ENCODE results near the gene TMEM273. TPM values are rescaled to one million over a fixed set of nuclear protein-coding genes. Genes with fewer than 3 reads are reported as not detected.
"Not testable (repeated sequence)": the region's sequence is repeated elsewhere in the genome, so short reads cannot be mapped to it uniquely, and the experiment has no call there.

TMEM273 gene
- total RNA-seq, 1 donor from 2014 or later: not detected

DNA sequence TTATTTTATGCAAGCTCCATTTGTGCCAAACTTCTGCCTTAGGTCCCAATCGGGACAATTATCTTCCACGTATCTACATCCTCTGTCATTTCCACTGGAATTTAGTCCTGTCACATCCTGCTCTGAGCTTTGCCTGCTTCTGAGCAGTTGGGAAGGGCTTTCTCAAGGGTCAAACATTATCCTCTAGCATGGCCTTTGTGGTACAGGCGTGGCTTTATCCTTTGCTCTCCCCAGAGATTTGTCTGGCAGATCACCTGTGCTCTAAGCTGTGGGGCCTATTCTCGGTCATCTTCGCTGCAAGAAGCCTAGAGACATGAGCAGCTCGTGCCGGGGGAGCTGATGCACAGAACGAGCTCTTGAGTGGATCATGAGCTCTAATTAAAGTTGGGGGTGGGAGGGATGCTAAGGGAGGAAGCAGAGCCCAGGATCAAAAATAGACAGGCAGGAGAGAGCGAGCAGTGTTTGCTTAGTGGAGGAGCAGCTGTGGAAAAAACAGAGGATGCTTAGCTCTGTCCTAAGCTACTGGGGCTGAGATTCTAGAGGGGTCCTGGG, 19.8 kb upstream of the TMEM273 start:
- no peak for DNase-seq (ENCODE audit: low read depth)
- no peak overlapping the region for H3K4me3 ChIP-seq (ENCODE audit: low read depth, low read length)
- TF ChIP-seq, protein P1, sequence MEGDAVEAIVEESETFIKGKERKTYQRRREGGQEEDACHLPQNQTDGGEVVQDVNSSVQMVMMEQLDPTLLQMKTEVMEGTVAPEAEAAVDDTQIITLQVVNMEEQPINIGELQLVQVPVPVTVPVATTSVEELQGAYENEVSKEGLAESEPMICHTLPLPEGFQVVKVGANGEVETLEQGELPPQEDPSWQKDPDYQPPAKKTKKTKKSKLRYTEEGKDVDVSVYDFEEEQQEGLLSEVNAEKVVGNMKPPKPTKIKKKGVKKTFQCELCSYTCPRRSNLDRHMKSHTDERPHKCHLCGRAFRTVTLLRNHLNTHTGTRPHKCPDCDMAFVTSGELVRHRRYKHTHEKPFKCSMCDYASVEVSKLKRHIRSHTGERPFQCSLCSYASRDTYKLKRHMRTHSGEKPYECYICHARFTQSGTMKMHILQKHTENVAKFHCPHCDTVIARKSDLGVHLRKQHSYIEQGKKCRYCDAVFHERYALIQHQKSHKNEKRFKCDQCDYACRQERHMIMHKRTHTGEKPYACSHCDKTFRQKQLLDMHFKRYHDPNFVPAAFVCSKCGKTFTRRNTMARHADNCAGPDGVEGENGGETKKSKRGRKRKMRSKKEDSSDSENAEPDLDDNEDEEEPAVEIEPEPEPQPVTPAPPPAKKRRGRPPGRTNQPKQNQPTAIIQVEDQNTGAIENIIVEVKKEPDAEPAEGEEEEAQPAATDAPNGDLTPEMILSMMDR (conservative IDR thresholded peaks at IDR 0.05; ENCODE audit: low read depth, low read length): no peak

DNA sequence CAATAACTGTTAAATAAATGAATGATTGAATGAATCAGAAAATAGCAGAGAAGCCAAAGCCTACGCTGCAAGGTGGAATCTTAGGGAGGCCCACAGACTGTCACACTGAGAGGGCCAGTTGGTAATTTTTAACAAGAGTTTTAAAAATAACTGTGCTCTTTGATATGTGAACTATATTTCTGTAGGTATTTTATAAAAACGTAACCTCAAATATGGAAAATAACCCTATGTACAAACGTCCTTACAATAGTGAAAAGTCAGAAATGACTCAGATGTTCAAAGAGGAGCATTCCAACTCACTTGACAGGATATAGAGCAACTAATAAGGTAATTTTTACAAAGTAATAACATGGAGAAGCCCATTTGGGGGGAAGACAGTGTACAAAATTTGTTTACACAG, 18.9 kb upstream of the TMEM273 start:
- no peak for DNase-seq (ENCODE audit: low read depth)
- TF ChIP-seq, protein P1 (conservative IDR thresholded peaks at IDR 0.05; ENCODE audit: low read depth, low read length): no peak
- H3K4me3 ChIP-seq (ENCODE audit: low read depth, low read length): no peak overlapping the region

DNA sequence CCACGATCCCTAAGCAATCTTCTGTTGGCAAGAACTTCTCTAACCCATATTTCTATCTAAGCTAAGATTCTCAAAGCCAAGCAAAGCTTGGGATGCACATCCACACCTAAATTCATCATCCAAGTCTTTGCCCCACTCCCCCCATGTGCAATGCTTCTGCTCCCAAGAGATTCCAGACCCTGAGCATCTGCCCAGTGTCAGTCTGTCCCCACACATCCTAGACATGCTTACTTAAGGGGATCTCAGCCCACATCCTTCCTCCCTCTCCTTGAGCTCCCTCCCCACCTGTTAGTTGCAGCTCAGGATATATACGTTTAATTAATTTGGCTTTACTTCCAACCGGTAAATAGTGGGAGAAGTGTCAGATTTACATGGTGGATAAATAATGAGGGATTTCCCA, 17.0 kb upstream of the TMEM273 start:
- no peak overlapping the region for H3K4me3 ChIP-seq (ENCODE audit: low read depth, low read length)
- TF ChIP-seq, protein P1 (conservative IDR thresholded peaks at IDR 0.05; ENCODE audit: low read depth, low read length): no peak
- DNase-seq (ENCODE audit: low read depth): no peak

DNA sequence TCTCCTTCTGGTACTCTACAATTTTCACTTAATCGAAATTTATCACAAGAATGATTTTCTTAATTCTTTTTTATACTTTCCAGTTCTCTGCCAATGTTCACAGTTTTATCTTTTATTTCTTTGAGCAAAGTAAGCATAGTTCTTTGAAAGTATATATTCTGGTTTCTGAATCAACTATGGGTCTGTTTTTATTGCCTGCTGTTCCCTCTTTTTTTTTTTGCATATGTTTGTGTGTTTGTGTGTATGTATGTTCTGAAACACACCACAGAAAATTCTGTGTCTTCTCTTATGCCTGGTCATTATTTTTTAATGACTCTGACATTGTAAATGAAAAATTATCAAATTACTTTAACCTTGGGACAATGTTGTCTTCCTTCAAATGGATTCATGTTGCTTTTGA, 15.9 kb upstream of the TMEM273 start:
- no peak overlapping the region for H3K4me3 ChIP-seq (ENCODE audit: low read depth, low read length)
- TF ChIP-seq, protein P1 (conservative IDR thresholded peaks at IDR 0.05; ENCODE audit: low read depth, low read length): no peak
- no peak for DNase-seq (ENCODE audit: low read depth)

GRCh38 chr10:49202266-49202665, 14.1 kb upstream of the TMEM273 start:
- TF ChIP-seq, protein P1 (conservative IDR thresholded peaks at IDR 0.05; ENCODE audit: low read depth, low read length): no peak
- H3K4me3 ChIP-seq (ENCODE audit: low read depth, low read length): no peak overlapping the region
- no peak for DNase-seq (ENCODE audit: low read depth)

- DNase-seq (ENCODE audit: low read depth): no peak
- TF ChIP-seq, protein P1 (conservative IDR thresholded peaks at IDR 0.05; ENCODE audit: low read depth, low read length): no peak
These were observed 12.7 kb upstream of the TMEM273 start for GRCh38 chr10:49200854-49201253.

GRCh38 chr10:49197171-49197570, 9.0 kb upstream of the TMEM273 start:
- TF ChIP-seq, protein P1 (conservative IDR thresholded peaks at IDR 0.05; ENCODE audit: low read depth, low read length): no peak
- H3K4me3 ChIP-seq (ENCODE audit: low read depth, low read length): no peak overlapping the region
- DNase-seq (ENCODE audit: low read depth): no peak

More at GRCh38 chr10:49200854-49201253, 12.7 kb upstream of the TMEM273 start:
- H3K4me3 ChIP-seq (ENCODE audit: low read depth, low read length): no peak overlapping the region

DNA sequence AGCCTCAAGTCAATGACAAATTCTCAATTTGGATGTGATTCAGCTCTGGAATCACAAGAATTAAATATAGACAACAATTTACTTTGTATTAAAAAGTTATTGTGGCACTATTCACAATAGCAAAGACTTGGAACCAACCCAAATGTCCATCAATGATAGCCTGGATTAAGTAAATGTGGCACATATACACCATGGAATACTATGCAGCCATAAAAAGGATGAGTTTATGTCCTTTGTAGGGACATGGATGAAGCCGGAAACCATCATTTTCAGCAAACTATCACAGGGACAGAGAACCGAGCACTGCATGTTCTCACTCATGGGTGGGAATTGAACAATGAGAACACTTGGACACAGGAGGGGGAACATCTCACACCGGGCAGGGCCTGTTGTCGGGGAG, 7.7 kb upstream of the TMEM273 start:
- not testable (repeated sequence) for H3K4me3 ChIP-seq (ENCODE audit: low read depth, low read length); DNase-seq (ENCODE audit: low read depth)
